Stomach (tissue), 19 donors: Measurements from ENCODE around the gene GDF11. TPM values are rescaled to one million over a fixed set of nuclear protein-coding genes. Genes with fewer than 3 reads are reported as not detected.

Experiments used
- DNase-seq, 2 donors: peaks; one replicate each; pipeline versions ENCODE4 v3.0.0 to v3.0.0-alpha.2; 2013 to 2019
- H3K27ac ChIP-seq, 5 donors: fragments of 200-600 bp in 4 of 5; sonication (generic) in 4 of 5; one replicate each; pipeline ENCODE4 v1.5.1; 2013 to 2019; ENCODE audit warnings: mild to moderate bottlenecking in 1 of 5, moderate library complexity in 1 of 5
- H3K27me3 ChIP-seq, 3 donors: fragments of 200-600 bp; sonication (generic); one replicate each; pipeline ENCODE4 v1.5.1; 2017 to 2019; ENCODE audit warnings: mixed run types in 1 of 3
- H3K36me3 ChIP-seq, 4 donors: fragments of 200-600 bp; sonication (generic); 1 replicate in 3 of 4; 2 replicates in 1 of 4; pipeline ENCODE4 v1.5.1; 2016 to 2019
- H3K4me1 ChIP-seq, 4 donors: fragments of 200-600 bp; sonication (generic); one replicate each; pipeline ENCODE4 v1.5.1; 2016 to 2019
- H3K4me3 ChIP-seq, 4 donors: fragments of 200-600 bp; sonication (generic) in 3 of 4; one replicate each; pipeline ENCODE4 v1.5.1; 2016 to 2019; ENCODE audit warnings: mild to moderate bottlenecking in 1 of 4
- H3K9me3 ChIP-seq, 4 donors: fragments of 200-600 bp; sonication (generic); one replicate each; pipeline ENCODE4 v1.5.1; 2016 to 2019
- EP300 ChIP-seq: sonication (generic); formaldehyde crosslinking; IDR thresholded peaks from one replicate; pipeline ENCODE4 v1.6.1; 2017; ENCODE audit warnings: antibody characterized with exemption
- POLR2A ChIP-seq, 4 donors: fragments of 450-650 bp; IDR thresholded peaks; one replicate each; pipeline ENCODE4 v1.6.1; 2016; ENCODE audit warnings: antibody characterized with exemption in 4 of 4, control low read depth in 2 of 4, mild to moderate bottlenecking in 1 of 4, moderate library complexity in 1 of 4
- POLR2AphosphoS5 ChIP-seq, 3 donors: sonication (generic); formaldehyde crosslinking; IDR thresholded peaks; one replicate each; pipeline ENCODE4 v1.6.1; 2016; ENCODE audit warnings: antibody characterized with exemption in 3 of 3
- WGBS, 5 donors: extraction: QIAGEN DNeasy Blood & Tissue Kit in 3 of 5; methylation state at CpG; one replicate each; pipeline versions ENCODE4 v1.1.5 to v1.1.7; 2013 to 2018; 5-methylcytosine and 5-hydroxymethylcytosine counted together
- intact Hi-C: fragments of 100-400 bp; cut with DNase I; formaldehyde crosslinking; loops from one replicate; pipeline ENCODE4 v1.15.1; 2023; ENCODE audit warnings: low total_unique reads
- long read RNA-seq, 10 donors: transcript quantifications; one replicate each; lab custom pipeline, GENCODE V29; 2026
- polyA plus RNA-seq, 3 donors: library from polyadenylated mRNA; stranded (reverse); fragments of 200-250 nt; gene quantifications; one replicate each; pipeline ENCODE4 v1.2.3, GENCODE V29; 2013
- total RNA-seq, 5 donors: library from RNA; depleted of rRNA; stranded (reverse); fragments of >200 nt; gene quantifications; one replicate each; pipeline versions ENCODE4 v1.1.0 to v1.2.3, GENCODE V29; 2014 to 2016
- TF ChIP-seq, protein P1 (sequence below), 7 experiments: fragments of 450-650 bp in 4 of 7; fragments of 200-600 bp in 3 of 7; sonication (generic) in 3 of 7; IDR thresholded peaks; one replicate each; pipeline ENCODE4 v1.5.1; 2016 to 2019; ENCODE audit warnings: antibody characterized with exemption in 7 of 7, control low read depth in 2 of 7, mild to moderate bottlenecking in 1 of 7
- donor health status: healthy with polysubstance abuse.
- donor health status: Bipolar disorder and iron deficiency.
- donor health status: healthy.

Gene GDF11
- 1 to 10 TPM in 3 of 5 donors, under 1 TPM in 2; 0.29 to 4.6 (median 1.7) TPM for total RNA-seq
- polyA plus RNA-seq, result 1 to 10 TPM; 1.1 to 6.5 (median 3.5) TPM
- long read RNA-seq, donor 1, partial matches to known transcripts, result 35 of 35 reads
- long read RNA-seq, donor 1, other reads (novel, unspliced or antisense), result 0 of 35 reads
- long read RNA-seq, donor 2, full-length matches to known transcripts, result 2 of 2 reads
- long read RNA-seq, donor 2, partial matches to known transcripts, result 0 of 2 reads
- long read RNA-seq, donor 2, other reads (novel, unspliced or antisense), result 0 of 2 reads
- long read RNA-seq, donor 3, partial matches to known transcripts, result 14 of 14 reads
- long read RNA-seq, donor 3, other reads (novel, unspliced or antisense), result 0 of 14 reads
- long read RNA-seq, donor 4, result 0 reads
- long read RNA-seq, donor 5, full-length matches to known transcripts, result 2 of 61 reads
- long read RNA-seq, donor 5, partial matches to known transcripts, result 59 of 61 reads
- long read RNA-seq, donor 5, other reads (novel, unspliced or antisense), result 0 of 61 reads
- long read RNA-seq, donor 6, full-length matches to known transcripts, result 2 of 136 reads
- long read RNA-seq, donor 6, partial matches to known transcripts, result 125 of 136 reads
- long read RNA-seq, donor 6, other reads (novel, unspliced or antisense), result 9 of 136 reads
- long read RNA-seq, donor 7, full-length matches to known transcripts, result 1 of 1 reads
- long read RNA-seq, donor 7, partial matches to known transcripts, result 0 of 1 reads
- long read RNA-seq, donor 7, other reads (novel, unspliced or antisense), result 0 of 1 reads
- long read RNA-seq, donor 8, partial matches to known transcripts, result 15 of 50 reads
- long read RNA-seq, donor 8, other reads (novel, unspliced or antisense), result 35 of 50 reads
- long read RNA-seq, donor 9, result 0 reads
- long read RNA-seq, donor 10, result 0 reads

DNA sequence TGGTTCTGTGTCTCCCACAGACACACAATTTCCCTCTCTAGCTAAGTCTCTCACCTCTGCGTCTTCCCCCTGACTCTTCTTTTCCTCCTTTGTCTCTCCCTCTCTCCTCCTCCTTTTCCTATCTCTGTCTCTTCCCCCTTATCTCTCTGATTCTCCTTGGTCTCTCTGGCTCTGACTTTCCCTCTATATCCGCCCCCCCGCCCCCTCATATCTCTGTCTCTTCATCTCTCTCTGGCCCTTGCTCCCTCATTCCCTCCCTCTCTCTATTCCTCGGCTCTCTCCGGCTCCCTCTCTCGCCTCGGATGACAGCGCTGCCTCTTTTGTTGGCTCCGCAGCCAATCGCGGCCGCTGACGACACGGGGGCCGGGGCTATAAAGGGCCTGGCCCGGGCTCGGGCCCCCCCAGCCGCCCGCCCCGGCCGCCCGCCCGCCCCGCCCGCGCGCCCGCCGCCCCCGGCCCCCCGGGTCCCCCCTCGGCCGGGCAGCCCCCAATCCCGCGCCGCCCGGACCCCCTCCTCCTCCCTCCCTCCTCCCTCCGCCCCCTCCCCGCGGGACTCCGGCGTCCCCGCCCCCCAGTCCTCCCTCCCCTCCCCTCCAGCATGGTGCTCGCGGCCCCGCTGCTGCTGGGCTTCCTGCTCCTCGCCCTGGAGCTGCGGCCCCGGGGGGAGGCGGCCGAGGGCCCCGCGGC is at the start of gene GDF11:
TSS of gene GDF11 (plus strand) at position 404 of the 687 bp plus-strand sequence. CDS start at position 599, 195 bp downstream.
- peak; percentile 75 to 94 for DNase-seq
- peaks cover 20 to 50% (median 46%) of the 10 kb centered on the region in 4 donors for H3K4me1 ChIP-seq
- peaks cover 0 to 38% (median 0%) of the 10 kb centered on the region in 3 donors for H3K27me3 ChIP-seq
- WGBS, 5 donors, result 0 to 2% (median 1%) methylated on average over 14 to 43 of the region's 53 CpGs
- peak within 1 kb of the TSS; percentile 54 to 79 (median 65) for H3K27ac ChIP-seq
- TF ChIP-seq POLR2A (IDR thresholded peaks at IDR 0.05) (no peak), EP300 (no peak), POLR2AphosphoS5 (IDR thresholded peaks at IDR 0.05) (peak; percentile 63 to 77 (median 76))
- TF ChIP-seq, protein P1, sequence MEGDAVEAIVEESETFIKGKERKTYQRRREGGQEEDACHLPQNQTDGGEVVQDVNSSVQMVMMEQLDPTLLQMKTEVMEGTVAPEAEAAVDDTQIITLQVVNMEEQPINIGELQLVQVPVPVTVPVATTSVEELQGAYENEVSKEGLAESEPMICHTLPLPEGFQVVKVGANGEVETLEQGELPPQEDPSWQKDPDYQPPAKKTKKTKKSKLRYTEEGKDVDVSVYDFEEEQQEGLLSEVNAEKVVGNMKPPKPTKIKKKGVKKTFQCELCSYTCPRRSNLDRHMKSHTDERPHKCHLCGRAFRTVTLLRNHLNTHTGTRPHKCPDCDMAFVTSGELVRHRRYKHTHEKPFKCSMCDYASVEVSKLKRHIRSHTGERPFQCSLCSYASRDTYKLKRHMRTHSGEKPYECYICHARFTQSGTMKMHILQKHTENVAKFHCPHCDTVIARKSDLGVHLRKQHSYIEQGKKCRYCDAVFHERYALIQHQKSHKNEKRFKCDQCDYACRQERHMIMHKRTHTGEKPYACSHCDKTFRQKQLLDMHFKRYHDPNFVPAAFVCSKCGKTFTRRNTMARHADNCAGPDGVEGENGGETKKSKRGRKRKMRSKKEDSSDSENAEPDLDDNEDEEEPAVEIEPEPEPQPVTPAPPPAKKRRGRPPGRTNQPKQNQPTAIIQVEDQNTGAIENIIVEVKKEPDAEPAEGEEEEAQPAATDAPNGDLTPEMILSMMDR (IDR thresholded peaks at IDR 0.05), result no peak
- H3K9me3 ChIP-seq, result no peaks in the 10 kb centered on the region
- intact Hi-C loops, result loop anchor here (5.0 to 10.0 kb wide), 2 partner anchors 52 to 194 kb away; no protein-coding TSS in a partner anchor
- peak within 1 kb of the TSS; percentile 59 to 74 (median 61) for H3K4me3 ChIP-seq
- H3K36me3 ChIP-seq, result no peaks in the 10 kb centered on the region

DNA sequence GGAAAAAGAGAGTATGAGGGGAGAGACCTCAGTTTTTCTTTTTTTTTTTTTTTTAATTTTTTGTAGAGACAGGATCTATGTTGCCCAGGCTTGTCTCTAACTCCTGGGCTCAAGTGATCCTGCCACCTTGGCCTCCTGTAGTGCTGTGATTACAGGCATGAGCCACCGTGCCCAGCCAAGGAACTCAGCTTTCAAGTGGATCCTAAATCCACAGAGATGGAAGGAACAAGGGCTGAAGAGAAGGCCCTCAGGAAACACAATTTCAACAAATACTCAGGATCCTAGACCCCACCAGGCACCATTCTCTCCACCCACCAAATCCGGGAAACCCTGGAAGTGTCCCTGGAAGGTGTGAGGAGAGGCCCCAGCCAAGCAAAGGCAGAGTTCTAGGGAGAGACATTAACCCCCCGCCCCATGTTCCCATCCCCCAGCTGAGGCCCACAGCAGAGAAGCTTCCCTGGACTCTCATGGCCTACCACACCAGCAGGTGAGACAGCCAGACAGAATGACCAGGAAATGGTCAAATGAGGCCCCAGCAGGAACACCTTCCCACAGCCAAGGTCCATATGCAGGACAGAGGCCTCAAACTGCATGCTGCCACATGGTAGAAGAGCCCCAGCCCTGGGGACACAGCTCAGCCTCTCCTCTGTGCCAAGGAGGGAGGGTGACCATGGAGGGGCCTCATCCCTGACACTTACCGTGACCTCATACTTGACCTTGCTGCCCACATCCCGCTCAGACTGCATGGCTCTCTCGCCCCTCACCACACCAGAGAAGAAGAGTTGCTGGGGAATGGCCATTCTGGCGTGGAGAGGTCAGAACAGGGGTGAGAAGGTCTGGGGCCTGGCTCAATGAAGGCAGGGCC is 49.4 kb upstream of the GDF11 start:
- no peak overlapping the region for H3K27ac ChIP-seq
- peaks cover 0 to 81% (median 34%) of the 10 kb centered on the region in 4 donors for H3K36me3 ChIP-seq
- intact Hi-C loops, result no loop called here

GRCh38 chr12:55694188-55694515 is 48.8 kb upstream of the GDF11 start:
- 92 to 100% (median 97%) methylated on average over 6 to 7 of the region's 7 CpGs for WGBS, 5 donors
- DNase-seq, result no peak
- Histone ChIP-seq H3K4me3 (no peak overlapping the region), H3K27ac (no peak overlapping the region), H3K27me3 (no peaks in the 10 kb centered on the region), H3K36me3 (peaks cover 0 to 75% (median 33%) of the 10 kb centered on the region in 4 donors), H3K4me1 (no peaks in the 10 kb centered on the region), H3K9me3 (no peaks in the 10 kb centered on the region)
- TF ChIP-seq, protein P1 (IDR thresholded peaks at IDR 0.05), result no peak
- TF ChIP-seq POLR2AphosphoS5 (IDR thresholded peaks at IDR 0.05) (no peak), POLR2A (IDR thresholded peaks at IDR 0.05) (no peak), EP300 (no peak)
- intact Hi-C loops, result no loop called here

More for the DNA sequence above, 49.4 kb upstream of the GDF11 start:
- H3K4me1 ChIP-seq, result no peaks in the 10 kb centered on the region
- no peaks in the 10 kb centered on the region for H3K27me3 ChIP-seq
- H3K4me3 ChIP-seq, result no peak overlapping the region
- TF ChIP-seq, protein P1 (IDR thresholded peaks at IDR 0.05), result no peak
- no peak for TF ChIP-seq POLR2A (IDR thresholded peaks at IDR 0.05)
- no peak for TF ChIP-seq EP300
- TF ChIP-seq POLR2AphosphoS5 (IDR thresholded peaks at IDR 0.05), result no peak
- no peaks in the 10 kb centered on the region for H3K9me3 ChIP-seq
- 86 to 99% (median 90%) methylated on average over 3 to 7 of the region's 7 CpGs for WGBS, 5 donors
- no peak for DNase-seq
